Stimulated activated naive CD8-positive, alpha-beta T cell treated with anti-CD3 and anti-CD28 coated beads, Interleukin-15, amount 100 ng/mL, for 72 hours (primary cell): ENCODE data around the gene CGB2.
"Not testable (repeated sequence)": the region's sequence is repeated elsewhere in the genome, so short reads cannot be mapped to it uniquely, and the experiment has no call there.

Source experiments
- ATAC-seq: fragments of 150-1000 bp; cut with Tn5 transposase; 2 replicates; pipeline ENCODE4 v1.10.0; 2021; ENCODE audit warnings: mild to moderate bottlenecking, moderate library complexity
- DNase-seq, 2 donors: peaks; one replicate each; pipeline ENCODE4 v3.0.0; 2021 to 2022
- H3K27ac Mint-ChIP-seq, 2 donors: one replicate each; pipeline ENCODE4 v1.8.0; 2022; ENCODE audit warnings: mild to moderate bottlenecking in 2 of 2, mixed read lengths in 2 of 2, moderate library complexity in 2 of 2
- H3K27me3 Mint-ChIP-seq: one replicate; pipeline ENCODE4 v1.8.0; 2022; ENCODE audit warnings: mixed read lengths
- H3K4me1 Mint-ChIP-seq: one replicate; pipeline ENCODE4 v1.8.0; 2022; ENCODE audit warnings: mild to moderate bottlenecking, mixed read lengths
- H3K4me3 Mint-ChIP-seq, 2 donors: one replicate each; pipeline ENCODE4 v1.8.0; 2022; ENCODE audit warnings: mild to moderate bottlenecking in 2 of 2, mixed read lengths in 2 of 2, moderate library complexity in 1 of 2
- H3K9me3 Mint-ChIP-seq, 2 donors: one replicate each; pipeline ENCODE4 v1.8.0; 2022; ENCODE audit warnings: mixed read lengths in 2 of 2

CGB2 gene

GRCh38 chr19:49065905-49066512 lies 34.3 kb downstream of the CGB2 start:
- no peak for ATAC-seq
- no peak for DNase-seq
- H3K4me3 Mint-ChIP-seq: no peak overlapping the region
- H3K27me3 Mint-ChIP-seq: peaks cover 87% of the 10 kb centered on the region
- no peak overlapping the region for H3K27ac Mint-ChIP-seq
- no peaks in the 10 kb centered on the region for H3K4me1 Mint-ChIP-seq
- peaks cover 5 to 16% of the 10 kb centered on the region in 2 donors for H3K9me3 Mint-ChIP-seq

- peaks cover 90% of the 10 kb centered on the region for H3K27me3 Mint-ChIP-seq
- ATAC-seq: no peak
- no peak for DNase-seq
- H3K9me3 Mint-ChIP-seq: peaks cover 5 to 16% of the 10 kb centered on the region in 2 donors
- no peak overlapping the region for H3K4me3 Mint-ChIP-seq
- no peak overlapping the region for H3K27ac Mint-ChIP-seq
- peaks cover 1% of the 10 kb centered on the region for H3K4me1 Mint-ChIP-seq
Measured at GRCh38 chr19:49067554-49067953, 35.9 kb downstream of the CGB2 start.

- Mint-ChIP-seq H3K4me3 (no peak overlapping the region), H3K4me1 (peaks cover 12% of the 10 kb centered on the region), H3K27ac (no peak overlapping the region), H3K9me3 (peaks cover 5 to 16% of the 10 kb centered on the region in 2 donors), H3K27me3 (peaks cover 93% of the 10 kb centered on the region)
- DNase-seq: no peak
- ATAC-seq: no peak
Measured at GRCh38 chr19:49069026-49069425, 37.3 kb downstream of the CGB2 start.

GRCh38 chr19:49070416-49070815 lies 38.7 kb downstream of the CGB2 start:
- DNase-seq: no peak
- Mint-ChIP-seq H3K9me3 (peaks cover 5 to 16% of the 10 kb centered on the region in 2 donors), H3K27ac (no peak overlapping the region), H3K27me3 (peaks cover 97% of the 10 kb centered on the region), H3K4me3 (no peak overlapping the region), H3K4me1 (peaks cover 12% of the 10 kb centered on the region)
- ATAC-seq: no peak

- DNase-seq (no peak), ATAC-seq (no peak)
- peak overlapping the region in 1 of 2 donors; percentile 16 for H3K4me3 Mint-ChIP-seq
- H3K4me1 Mint-ChIP-seq: peaks cover 12% of the 10 kb centered on the region
- H3K27me3 Mint-ChIP-seq: peaks cover 92% of the 10 kb centered on the region
- H3K9me3 Mint-ChIP-seq: peaks cover 5 to 16% of the 10 kb centered on the region in 2 donors
- no peak overlapping the region for H3K27ac Mint-ChIP-seq
Measured at GRCh38 chr19:49071860-49072547, 40.3 kb downstream of the CGB2 start.

- peaks cover 5 to 16% of the 10 kb centered on the region in 2 donors for H3K9me3 Mint-ChIP-seq
- no peak overlapping the region for H3K27ac Mint-ChIP-seq
- no peak for DNase-seq
- H3K4me1 Mint-ChIP-seq: peaks cover 12% of the 10 kb centered on the region
- peaks cover 74% of the 10 kb centered on the region for H3K27me3 Mint-ChIP-seq
- peak overlapping the region; percentile 9 to 78 for H3K4me3 Mint-ChIP-seq
- no peak for ATAC-seq
Measured at GRCh38 chr19:49073514-49074378, 42.1 kb downstream of the CGB2 start.

GRCh38 chr19:49074869-49075268 lies 43.2 kb downstream of the CGB2 start:
- peaks cover 63% of the 10 kb centered on the region for H3K27me3 Mint-ChIP-seq
- peaks cover 12% of the 10 kb centered on the region for H3K4me1 Mint-ChIP-seq
- peak in 1 of 2 donors; percentile 37 for DNase-seq
- not testable (repeated sequence) for ATAC-seq, H3K9me3 Mint-ChIP-seq, H3K27ac Mint-ChIP-seq, H3K4me3 Mint-ChIP-seq

- no peak for ATAC-seq
- Mint-ChIP-seq H3K9me3 (no peaks in the 10 kb centered on the region), H3K27ac (peak overlapping the region in 1 of 2 donors; percentile 50)
Measured at GRCh38 chr19:49080392-49080791, 48.7 kb downstream of the CGB2 start.

GRCh38 chr19:49081273-49081672 lies 49.6 kb downstream of the CGB2 start:
- no peak overlapping the region for H3K27ac Mint-ChIP-seq
- H3K4me3 Mint-ChIP-seq: no peak overlapping the region
- ATAC-seq (no peak), DNase-seq (no peak)
- peaks cover 13% of the 10 kb centered on the region for H3K4me1 Mint-ChIP-seq
- H3K9me3 Mint-ChIP-seq: no peaks in the 10 kb centered on the region
- H3K27me3 Mint-ChIP-seq: peaks cover 2% of the 10 kb centered on the region

More at GRCh38 chr19:49080392-49080791, 48.7 kb downstream of the CGB2 start:
- no peak for DNase-seq
- Mint-ChIP-seq H3K27me3 (peaks cover 11% of the 10 kb centered on the region), H3K4me3 (no peak overlapping the region), H3K4me1 (peaks cover 9% of the 10 kb centered on the region)
